SIG-M5 (cell line): Measurements from ENCODE around the gene ENTPD7.
"Not testable (repeated sequence)": the region's sequence is repeated elsewhere in the genome, so short reads cannot be mapped to it uniquely, and the experiment has no call there.

Source experiments
- DNase-seq: peaks from one replicate; lab custom pipeline; 2025; lab: John Stamatoyannopoulos, UW

ENTPD7 gene

GRCh38 chr10:99746166-99746565 lies 86.9 kb downstream of the ENTPD7 start:
- DNase-seq = not testable (repeated sequence)

- no peak for DNase-seq
Observed at GRCh38 chr10:99748823-99749451, 89.6 kb downstream of the ENTPD7 start.

- DNase-seq = no peak
Observed at GRCh38 chr10:99750641-99751040, 91.3 kb downstream of the ENTPD7 start.

GRCh38 chr10:99754670-99755069 lies 95.4 kb downstream of the ENTPD7 start:
- DNase-seq = no peak
